ENCODE results near the gene RYR3.

The RYR3 gene

DNA sequence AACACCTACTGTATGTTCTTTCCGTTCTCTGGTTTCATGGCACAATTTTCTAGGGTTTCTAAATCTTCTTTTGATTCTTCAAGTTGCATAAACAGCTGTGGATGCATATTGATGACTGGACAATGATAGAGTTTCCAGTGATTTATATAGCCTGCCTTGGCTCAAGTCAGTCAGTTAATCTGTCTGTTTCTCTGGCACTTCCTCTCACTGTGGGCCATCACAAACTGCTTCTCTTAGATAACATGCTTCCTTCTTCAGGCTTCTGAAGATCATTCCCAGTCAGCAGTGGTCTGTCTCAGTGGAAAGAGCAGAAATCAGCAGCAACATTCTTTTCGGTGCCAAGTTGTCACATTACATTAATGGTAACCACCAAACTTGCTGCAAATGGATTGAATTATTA lies 207.2 kb downstream of the RYR3 start:
- no peaks in the 10 kb centered on the region for H3K27me3 ChIP-seq
- H3K27ac ChIP-seq, result no peak overlapping the region
- H3K4me1 ChIP-seq, result no peaks in the 10 kb centered on the region
- no peak for TF ChIP-seq Cebpa-rat (IDR thresholded peaks at IDR 0.05)
- no peaks in the 10 kb centered on the region for H4K20me1 ChIP-seq
- H3K4me3 ChIP-seq, result no peak overlapping the region
- H3K4me2 ChIP-seq, result no peak overlapping the region
- H3K9ac ChIP-seq, result no peak overlapping the region
- H3K9me3 ChIP-seq (replicated peaks in 1 of 11), result peaks cover 0 to 5% (median 2%) of the 10 kb centered on the region in 11 experiments; a peak in 6 of 22 replicates
- no peaks in the 10 kb centered on the region for H3K36me3 ChIP-seq

DNA sequence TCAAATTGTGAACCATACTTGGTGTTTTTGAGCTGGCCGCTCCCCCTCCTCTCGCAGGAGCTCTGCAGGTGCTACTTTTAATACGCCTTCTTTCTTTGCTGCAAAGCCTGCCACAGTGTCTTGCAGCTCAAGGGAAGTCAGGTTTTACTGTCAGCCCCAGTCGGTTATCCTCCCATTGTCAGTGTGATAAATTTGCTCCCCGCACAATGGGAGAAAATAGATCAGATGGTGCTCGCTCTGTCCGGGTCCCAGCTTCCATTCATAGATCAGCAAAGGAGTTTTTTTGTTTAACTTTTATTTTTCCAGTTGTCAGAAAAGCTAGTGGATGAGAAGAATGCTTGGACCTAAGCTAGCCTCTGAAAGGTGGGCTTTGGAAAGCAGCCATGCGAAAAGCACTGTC lies 207.7 kb downstream of the RYR3 start:
- Histone ChIP-seq H4K20me1 (no peaks in the 10 kb centered on the region), H3K27me3 (no peaks in the 10 kb centered on the region), H3K4me1 (no peaks in the 10 kb centered on the region), H3K4me3 (no peak overlapping the region), H3K4me2 (no peak overlapping the region), H3K9ac (no peak overlapping the region), H3K27ac (no peak overlapping the region), H3K9me3 (replicated peaks in 1 of 11) (peaks cover 0 to 10% (median 5%) of the 10 kb centered on the region in 11 experiments; a peak in 6 of 22 replicates), H3K36me3 (no peaks in the 10 kb centered on the region)
- TF ChIP-seq Cebpa-rat (IDR thresholded peaks at IDR 0.05), result no peak

DNA sequence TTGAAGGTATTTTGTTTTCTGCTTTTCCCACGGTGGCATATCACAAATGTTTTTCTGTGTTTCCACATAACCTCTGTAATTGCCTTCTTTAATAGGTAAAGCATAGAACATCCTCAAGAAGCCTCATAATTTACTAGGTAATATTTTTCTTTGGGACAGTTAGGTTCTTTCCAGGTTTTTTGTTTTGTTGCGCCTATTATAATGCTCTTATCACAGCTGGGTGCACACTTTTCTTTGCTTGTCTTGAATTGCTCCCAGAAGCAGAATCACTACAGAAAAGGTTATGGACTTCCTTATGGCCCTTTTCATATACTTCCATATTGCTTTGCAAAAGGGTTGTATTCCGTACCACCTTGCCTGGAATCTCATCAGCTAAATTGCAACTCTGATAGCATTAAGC lies 213.5 kb downstream of the RYR3 start:
- H3K27me3 ChIP-seq, result no peaks in the 10 kb centered on the region
- no peaks in the 10 kb centered on the region for H4K20me1 ChIP-seq
- no peak overlapping the region for H3K4me2 ChIP-seq
- H3K9me3 ChIP-seq (replicated peaks in 1 of 11), result peaks cover 0 to 13% (median 5%) of the 10 kb centered on the region in 11 experiments; a peak in 6 of 22 replicates
- H3K36me3 ChIP-seq, result no peaks in the 10 kb centered on the region
- no peaks in the 10 kb centered on the region for H3K4me1 ChIP-seq
- no peak overlapping the region for H3K9ac ChIP-seq
- no peak for TF ChIP-seq Cebpa-rat (IDR thresholded peaks at IDR 0.05)
- H3K4me3 ChIP-seq, result no peak overlapping the region
- H3K27ac ChIP-seq, result no peak overlapping the region

DNA sequence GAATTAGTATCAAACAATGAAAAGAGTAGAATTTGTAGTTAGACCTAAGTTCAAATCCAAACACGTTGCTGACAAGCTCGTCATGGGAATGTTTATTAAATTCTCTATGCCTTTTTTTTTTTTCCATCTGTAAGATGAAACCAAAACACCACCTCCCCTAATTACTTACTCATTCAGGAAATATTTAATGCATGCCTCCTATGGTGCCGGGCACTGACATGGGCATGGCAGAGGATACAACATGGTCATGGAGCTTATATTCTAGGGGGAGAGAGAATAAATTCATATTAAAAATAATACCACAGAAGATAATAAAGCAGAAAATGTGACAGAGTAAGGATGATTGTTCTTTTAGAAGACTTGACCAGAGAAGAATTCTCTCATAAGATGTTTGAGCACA lies 215.8 kb downstream of the RYR3 start:
- H3K27ac ChIP-seq, result no peak overlapping the region
- H3K4me3 ChIP-seq, result no peak overlapping the region
- peaks cover 0 to 13% (median 5%) of the 10 kb centered on the region in 11 experiments; a peak in 6 of 22 replicates for H3K9me3 ChIP-seq (replicated peaks in 1 of 11)
- H3K27me3 ChIP-seq, result no peaks in the 10 kb centered on the region
- no peak overlapping the region for H3K4me2 ChIP-seq
- H4K20me1 ChIP-seq, result no peaks in the 10 kb centered on the region
- H3K4me1 ChIP-seq, result no peaks in the 10 kb centered on the region
- no peak overlapping the region for H3K9ac ChIP-seq
- TF ChIP-seq Cebpa-rat (IDR thresholded peaks at IDR 0.05), result no peak
- no peaks in the 10 kb centered on the region for H3K36me3 ChIP-seq

DNA sequence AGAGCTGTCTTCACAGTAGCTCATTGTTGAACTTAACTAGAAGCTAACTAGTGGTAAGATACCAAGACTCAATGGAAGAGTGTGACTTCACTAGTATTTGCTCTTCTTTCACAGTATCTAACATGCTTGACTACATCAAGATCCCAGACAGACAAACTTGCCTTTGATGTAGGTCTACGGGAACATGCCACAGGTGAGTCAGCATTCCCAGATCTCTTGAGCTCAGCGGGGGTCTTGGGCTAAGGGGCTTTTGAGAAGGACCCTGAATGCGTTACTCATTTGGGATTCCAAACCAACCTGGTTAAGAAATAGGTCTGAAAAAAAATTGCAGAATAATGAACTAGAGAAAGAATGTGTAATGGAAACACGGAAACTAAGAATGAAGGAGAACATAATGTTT lies 222.4 kb downstream of the RYR3 start:
- H3K27ac ChIP-seq, result no peak overlapping the region
- H3K4me2 ChIP-seq, result no peak overlapping the region
- no peaks in the 10 kb centered on the region for H3K36me3 ChIP-seq
- no peak for TF ChIP-seq Cebpa-rat (IDR thresholded peaks at IDR 0.05)
- no peak overlapping the region for H3K4me3 ChIP-seq
- H3K9me3 ChIP-seq (replicated peaks in 1 of 11), result no peaks in the 10 kb centered on the region
- no peak overlapping the region for H3K9ac ChIP-seq
- peaks cover 0 to 8% (median 0%) of the 10 kb centered on the region in 10 experiments; a peak in 5 of 20 replicates for H3K4me1 ChIP-seq
- H4K20me1 ChIP-seq, result no peaks in the 10 kb centered on the region
- no peaks in the 10 kb centered on the region for H3K27me3 ChIP-seq

DNA sequence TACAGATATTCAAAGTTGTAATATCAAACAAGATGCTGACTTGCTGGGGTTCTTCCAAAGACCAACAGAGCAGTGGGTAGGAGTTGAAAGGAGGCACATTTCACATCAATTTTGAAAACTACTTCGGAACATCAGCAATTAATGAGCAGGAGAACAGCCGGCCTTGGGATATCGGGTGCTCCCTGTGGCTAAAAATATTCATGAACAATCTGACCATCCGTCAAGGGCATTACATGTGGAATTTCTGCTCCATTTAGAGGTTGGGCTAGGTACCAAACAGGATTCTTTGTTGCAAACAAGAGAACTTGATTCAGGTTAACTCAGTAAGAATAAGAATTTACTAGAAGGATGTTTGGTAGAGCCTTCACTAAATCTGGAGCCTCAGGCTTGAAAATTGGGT lies 223.9 kb downstream of the RYR3 start:
- H3K4me2 ChIP-seq, result peak overlapping the region in 4 of 11 experiments; percentile 6 to 50 (median 28); a peak in 3 of 22 replicates
- no peaks in the 10 kb centered on the region for H3K36me3 ChIP-seq
- H4K20me1 ChIP-seq, result no peaks in the 10 kb centered on the region
- H3K27ac ChIP-seq, result no peak overlapping the region
- H3K9me3 ChIP-seq (replicated peaks in 1 of 11), result no peaks in the 10 kb centered on the region
- TF ChIP-seq Cebpa-rat (IDR thresholded peaks at IDR 0.05), result no peak
- H3K4me1 ChIP-seq, result peaks cover 0 to 8% (median 0%) of the 10 kb centered on the region in 10 experiments; a peak in 5 of 20 replicates
- no peak overlapping the region for H3K9ac ChIP-seq
- no peaks in the 10 kb centered on the region for H3K27me3 ChIP-seq
- H3K4me3 ChIP-seq, result no peak overlapping the region

DNA sequence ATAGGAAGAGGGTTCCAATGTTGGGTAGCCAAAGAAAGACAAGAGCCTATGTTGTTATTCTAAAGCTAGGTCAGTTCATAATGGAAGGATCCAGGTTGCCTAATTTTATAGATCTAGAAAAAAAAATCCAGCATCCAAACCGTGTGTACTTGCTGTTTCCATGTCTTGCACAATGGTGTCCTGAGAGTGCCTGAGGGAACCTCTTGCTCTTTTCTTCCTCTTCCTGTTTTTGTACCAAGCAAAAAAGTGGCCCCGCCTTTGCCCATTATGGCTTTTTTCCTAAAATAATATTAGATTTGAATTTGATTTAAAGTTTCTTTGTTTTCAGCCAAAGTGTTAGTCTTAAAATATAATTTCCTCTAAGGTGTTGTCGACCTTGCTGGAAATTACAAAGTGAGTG lies 224.4 kb downstream of the RYR3 start:
- Histone ChIP-seq H3K4me2 (peak overlapping the region in 5 of 11 experiments; percentile 6 to 50 (median 20); a peak in 4 of 22 replicates), H3K27ac (no peak overlapping the region), H3K27me3 (no peaks in the 10 kb centered on the region), H3K9me3 (replicated peaks in 1 of 11) (no peaks in the 10 kb centered on the region), H4K20me1 (no peaks in the 10 kb centered on the region), H3K4me1 (peaks cover 0 to 8% (median 0%) of the 10 kb centered on the region in 10 experiments; a peak in 5 of 20 replicates), H3K9ac (no peak overlapping the region), H3K36me3 (no peaks in the 10 kb centered on the region), H3K4me3 (no peak overlapping the region)
- TF ChIP-seq Cebpa-rat (IDR thresholded peaks at IDR 0.05), result 0 out of 22 replicates have a peak, but pooled peaks of 2 of the 11 experiments have one; percentile 17 to 51

DNA sequence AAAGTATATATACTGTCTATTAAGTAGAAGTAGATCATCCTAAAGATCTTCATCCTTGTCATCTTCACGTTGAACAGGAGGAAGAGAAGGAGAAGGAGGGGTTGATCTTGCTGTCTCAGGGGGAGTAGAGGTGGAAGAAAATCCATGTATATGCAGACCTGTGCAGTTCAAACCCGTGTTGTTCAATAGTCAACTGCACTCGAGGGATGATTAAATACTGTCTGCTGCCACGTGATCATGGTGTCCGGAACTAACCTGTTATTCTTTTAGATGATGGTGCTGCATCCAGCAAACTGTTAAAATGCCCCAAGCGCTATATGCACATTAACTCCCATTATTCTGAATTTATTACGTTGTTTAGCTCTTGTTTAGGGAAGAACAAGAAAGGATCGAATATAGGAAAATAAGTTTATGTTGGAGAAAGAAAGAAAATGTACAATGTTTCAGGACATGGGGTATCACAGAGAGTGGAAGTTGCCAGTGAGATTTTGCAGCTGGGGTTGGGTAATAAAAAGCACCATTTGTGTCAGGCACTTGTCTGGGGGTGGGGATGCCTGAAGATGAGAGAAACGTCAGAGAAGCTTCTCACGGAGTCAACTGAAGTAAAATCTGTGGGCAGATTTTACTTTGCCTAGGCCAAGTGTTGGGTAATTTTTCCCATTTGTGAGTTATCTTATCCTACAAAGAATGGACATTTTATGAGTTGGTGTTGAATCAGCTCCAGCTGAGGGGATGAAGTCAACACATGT lies 229.2 kb downstream of the RYR3 start:
- TF ChIP-seq Cebpa-rat (IDR thresholded peaks at IDR 0.05), result no peak
- Histone ChIP-seq H3K27ac (no peak overlapping the region), H3K9ac (no peak overlapping the region), H3K4me2 (no peak overlapping the region), H3K27me3 (no peaks in the 10 kb centered on the region), H3K4me3 (no peak overlapping the region), H3K9me3 (replicated peaks in 1 of 11) (no peaks in the 10 kb centered on the region), H3K36me3 (no peaks in the 10 kb centered on the region), H4K20me1 (no peaks in the 10 kb centered on the region), H3K4me1 (peaks cover 0 to 5% (median 0%) of the 10 kb centered on the region in 10 experiments; a peak in 5 of 20 replicates)

DNA sequence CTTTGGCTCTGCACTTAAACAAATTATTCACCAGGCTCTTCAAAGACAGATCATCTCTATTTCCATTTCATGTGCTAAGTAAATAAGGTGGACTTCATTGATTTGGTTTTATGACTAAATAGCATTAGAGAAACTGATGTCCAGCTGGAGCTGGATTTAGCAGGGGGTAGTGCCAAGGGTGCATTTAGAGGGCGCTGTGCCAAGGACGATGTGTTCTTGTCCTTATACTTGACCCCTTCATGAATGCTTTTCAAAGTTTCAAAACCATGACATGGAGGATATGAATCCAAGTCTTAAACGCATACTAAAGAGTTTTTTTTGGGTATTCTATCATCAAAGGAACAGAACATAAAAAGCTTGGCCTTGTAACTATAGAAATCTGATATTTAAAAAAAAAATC lies 233.2 kb downstream of the RYR3 start:
- H3K27me3 ChIP-seq, result no peaks in the 10 kb centered on the region
- no peak overlapping the region for H3K9ac ChIP-seq
- no peaks in the 10 kb centered on the region for H4K20me1 ChIP-seq
- H3K27ac ChIP-seq, result no peak overlapping the region
- H3K4me1 ChIP-seq, result no peaks in the 10 kb centered on the region
- H3K4me3 ChIP-seq, result no peak overlapping the region
- no peaks in the 10 kb centered on the region for H3K36me3 ChIP-seq
- H3K9me3 ChIP-seq (replicated peaks in 1 of 11), result peaks cover 0 to 9% (median 0%) of the 10 kb centered on the region in 11 experiments; a peak in 6 of 22 replicates
- TF ChIP-seq Cebpa-rat (IDR thresholded peaks at IDR 0.05), result no peak
- H3K4me2 ChIP-seq, result no peak overlapping the region

DNA sequence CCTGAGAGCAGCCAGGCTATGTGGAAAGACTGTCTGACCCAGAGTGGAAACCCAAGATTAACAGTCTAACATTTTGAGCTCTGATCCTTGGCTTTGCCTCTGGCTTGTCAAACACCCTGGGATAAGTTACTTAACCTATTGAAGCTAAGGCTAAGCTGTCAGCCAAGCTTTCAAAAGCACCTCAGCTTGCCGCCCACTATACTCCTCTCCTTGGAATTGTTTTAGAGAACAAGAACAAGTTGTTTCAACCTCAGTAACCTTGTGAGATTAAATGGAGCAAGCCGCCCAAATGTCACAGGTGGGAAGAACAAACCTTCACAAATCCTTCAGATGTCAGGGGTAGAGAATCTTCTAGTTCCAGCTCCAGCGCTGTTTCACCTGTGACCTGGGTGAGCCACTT lies 235.1 kb downstream of the RYR3 start:
- H3K4me2 ChIP-seq, result no peak overlapping the region
- no peak overlapping the region for H3K4me3 ChIP-seq
- no peaks in the 10 kb centered on the region for H4K20me1 ChIP-seq
- no peak for TF ChIP-seq Cebpa-rat (IDR thresholded peaks at IDR 0.05)
- no peak overlapping the region for H3K9ac ChIP-seq
- no peaks in the 10 kb centered on the region for H3K36me3 ChIP-seq
- H3K4me1 ChIP-seq, result peaks cover 0 to 9% (median 3%) of the 10 kb centered on the region in 10 experiments; a peak in 13 of 20 replicates
- no peaks in the 10 kb centered on the region for H3K27me3 ChIP-seq
- H3K27ac ChIP-seq, result no peak overlapping the region
- H3K9me3 ChIP-seq (replicated peaks in 1 of 11), result peaks cover 0 to 28% (median 6%) of the 10 kb centered on the region in 11 experiments; a peak in 15 of 22 replicates
